ENCODE results near the gene FSD1.
"Not testable (repeated sequence)": the region's sequence is repeated elsewhere in the genome, so short reads cannot be mapped to it uniquely, and the experiment has no call there.

Gene FSD1

DNA sequence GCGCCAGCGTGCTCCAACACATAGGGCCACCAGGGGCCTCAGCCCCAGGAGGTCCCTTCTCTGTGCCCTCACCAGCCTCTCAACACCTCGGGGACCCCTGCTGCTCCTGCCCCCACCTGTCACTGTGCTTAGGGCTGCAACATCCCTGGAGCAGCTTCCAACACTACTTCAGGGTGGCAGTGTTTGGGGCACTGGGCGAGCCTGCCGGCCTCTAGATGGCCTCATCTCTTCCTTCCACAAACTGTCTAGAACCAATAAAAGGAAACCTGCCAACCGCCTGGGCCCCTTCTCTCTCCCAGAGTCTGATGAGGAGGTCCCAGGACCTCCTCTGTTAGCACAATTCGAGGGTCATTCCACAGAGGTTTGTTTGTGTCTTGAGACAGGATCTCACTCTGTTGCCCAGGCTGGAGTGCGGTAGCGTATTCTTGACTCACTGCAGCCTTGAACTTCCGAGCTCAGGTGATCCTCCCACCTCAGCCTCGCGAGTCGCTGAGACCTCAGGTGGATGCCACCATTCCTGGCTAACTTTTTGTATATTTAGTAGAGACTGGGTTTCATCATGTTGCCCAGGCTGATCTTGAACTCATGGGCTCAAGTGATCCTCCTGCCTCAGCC, 35.5 kb upstream of the FSD1 start:
- H3K4me3 ChIP-seq (ENCODE audit: low read depth, low read length, poor library complexity, severe bottlenecking) = no peak overlapping the region
- no peaks in the 10 kb centered on the region for H3K9me2 ChIP-seq (ENCODE audit: low read depth, low read length)
- H3F3A ChIP-seq (ENCODE audit: insufficient read depth, low read length) = no peaks in the 10 kb centered on the region
- no peaks in the 10 kb centered on the region for H3K27me3 ChIP-seq (ENCODE audit: insufficient read depth, low read length)
- H3K9me3 ChIP-seq (ENCODE audit: low read length) = no peaks in the 10 kb centered on the region
- H3K27ac ChIP-seq (ENCODE audit: low read depth, low read length, poor library complexity, severe bottlenecking) = no peak overlapping the region
- H3K36me3 ChIP-seq (ENCODE audit: insufficient read depth, low read length) = peaks cover 40% of the 10 kb centered on the region
- no peak overlapping the region for H3K9ac ChIP-seq (ENCODE audit: low read length)
- no peaks in the 10 kb centered on the region for H3K79me2 ChIP-seq (ENCODE audit: insufficient read depth, low read length)
- TF ChIP-seq, protein P1, sequence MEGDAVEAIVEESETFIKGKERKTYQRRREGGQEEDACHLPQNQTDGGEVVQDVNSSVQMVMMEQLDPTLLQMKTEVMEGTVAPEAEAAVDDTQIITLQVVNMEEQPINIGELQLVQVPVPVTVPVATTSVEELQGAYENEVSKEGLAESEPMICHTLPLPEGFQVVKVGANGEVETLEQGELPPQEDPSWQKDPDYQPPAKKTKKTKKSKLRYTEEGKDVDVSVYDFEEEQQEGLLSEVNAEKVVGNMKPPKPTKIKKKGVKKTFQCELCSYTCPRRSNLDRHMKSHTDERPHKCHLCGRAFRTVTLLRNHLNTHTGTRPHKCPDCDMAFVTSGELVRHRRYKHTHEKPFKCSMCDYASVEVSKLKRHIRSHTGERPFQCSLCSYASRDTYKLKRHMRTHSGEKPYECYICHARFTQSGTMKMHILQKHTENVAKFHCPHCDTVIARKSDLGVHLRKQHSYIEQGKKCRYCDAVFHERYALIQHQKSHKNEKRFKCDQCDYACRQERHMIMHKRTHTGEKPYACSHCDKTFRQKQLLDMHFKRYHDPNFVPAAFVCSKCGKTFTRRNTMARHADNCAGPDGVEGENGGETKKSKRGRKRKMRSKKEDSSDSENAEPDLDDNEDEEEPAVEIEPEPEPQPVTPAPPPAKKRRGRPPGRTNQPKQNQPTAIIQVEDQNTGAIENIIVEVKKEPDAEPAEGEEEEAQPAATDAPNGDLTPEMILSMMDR (IDR thresholded peaks at IDR 0.05; ENCODE audit: low read length) = no peak
- TF ChIP-seq EZH2 (IDR thresholded peaks at IDR 0.05; ENCODE audit: borderline replicate concordance, low read length) = no peak
- no peaks in the 10 kb centered on the region for H4K20me1 ChIP-seq (ENCODE audit: insufficient read depth, low read length)
- H3K4me1 ChIP-seq (ENCODE audit: insufficient read depth, low read length, severe bottlenecking) = no peaks in the 10 kb centered on the region
- no peak overlapping the region for H2AFZ ChIP-seq (ENCODE audit: low read length)
- no peak overlapping the region for H3K4me2 ChIP-seq (ENCODE audit: low read length)

DNA sequence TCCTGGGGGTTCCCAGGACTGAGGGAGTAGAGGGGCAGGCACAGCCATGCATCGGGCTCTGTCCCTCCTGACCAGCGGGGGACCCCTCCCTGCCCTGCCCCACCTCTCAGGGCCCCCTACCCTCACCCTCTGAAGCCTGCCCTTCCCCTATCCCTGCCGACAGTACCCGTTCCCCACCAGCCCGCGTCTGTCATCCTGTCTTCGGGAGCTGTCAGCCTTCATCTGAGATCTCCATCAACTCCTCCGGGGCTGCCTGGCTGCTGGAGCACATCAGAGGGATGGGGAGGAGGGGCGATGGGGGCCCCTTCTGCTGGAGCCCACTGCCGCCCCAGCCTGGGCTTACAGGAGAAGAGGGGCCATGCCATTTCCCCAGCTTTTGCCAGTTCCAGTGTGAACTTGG, 31.5 kb upstream of the FSD1 start:
- no peaks in the 10 kb centered on the region for H3K27me3 ChIP-seq (ENCODE audit: insufficient read depth, low read length)
- no peaks in the 10 kb centered on the region for H3K79me2 ChIP-seq (ENCODE audit: insufficient read depth, low read length)
- no peaks in the 10 kb centered on the region for H4K20me1 ChIP-seq (ENCODE audit: insufficient read depth, low read length)
- no peak overlapping the region for H2AFZ ChIP-seq (ENCODE audit: low read length)
- no peak overlapping the region for H3K27ac ChIP-seq (ENCODE audit: low read depth, low read length, poor library complexity, severe bottlenecking)
- H3K9me2 ChIP-seq (ENCODE audit: low read depth, low read length) = no peaks in the 10 kb centered on the region
- no peaks in the 10 kb centered on the region for H3K9me3 ChIP-seq (ENCODE audit: low read length)
- H3K9ac ChIP-seq (ENCODE audit: low read length) = no peak overlapping the region
- no peaks in the 10 kb centered on the region for H3K4me1 ChIP-seq (ENCODE audit: insufficient read depth, low read length, severe bottlenecking)
- H3F3A ChIP-seq (ENCODE audit: insufficient read depth, low read length) = no peaks in the 10 kb centered on the region
- H3K4me3 ChIP-seq (ENCODE audit: low read depth, low read length, poor library complexity, severe bottlenecking) = no peak overlapping the region
- no peak for TF ChIP-seq EZH2 (IDR thresholded peaks at IDR 0.05; ENCODE audit: borderline replicate concordance, low read length)
- TF ChIP-seq, protein P1 (IDR thresholded peaks at IDR 0.05; ENCODE audit: low read length) = no peak
- H3K36me3 ChIP-seq (ENCODE audit: insufficient read depth, low read length) = peaks cover 26% of the 10 kb centered on the region
- no peak overlapping the region for H3K4me2 ChIP-seq (ENCODE audit: low read length)

DNA sequence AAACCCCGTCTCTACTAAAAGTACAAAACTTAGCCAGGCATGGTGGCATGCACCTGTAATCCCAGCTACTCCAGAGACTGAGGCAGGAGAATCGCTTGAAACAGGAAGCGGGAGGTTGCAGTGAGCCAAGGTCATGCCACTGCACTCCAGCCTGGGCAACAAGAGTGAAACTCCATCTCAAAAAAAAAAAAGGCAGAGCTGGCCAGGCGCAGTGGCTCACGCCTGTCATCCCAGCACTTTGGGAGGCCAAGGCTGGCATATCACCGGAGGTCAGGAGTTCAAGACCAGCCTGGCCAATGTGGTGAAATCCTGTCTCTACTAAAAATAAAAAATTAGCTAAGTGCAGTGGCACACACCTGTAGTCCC, 30.1 kb upstream of the FSD1 start:
- not testable (repeated sequence) for H3K4me2 ChIP-seq (ENCODE audit: low read length); H3K9ac ChIP-seq (ENCODE audit: low read length); H3K79me2 ChIP-seq (ENCODE audit: insufficient read depth, low read length); H3K27ac ChIP-seq (ENCODE audit: low read depth, low read length, poor library complexity, severe bottlenecking); H2AFZ ChIP-seq (ENCODE audit: low read length); H3K4me1 ChIP-seq (ENCODE audit: insufficient read depth, low read length, severe bottlenecking); H3K27me3 ChIP-seq (ENCODE audit: insufficient read depth, low read length); H3K4me3 ChIP-seq (ENCODE audit: low read depth, low read length, poor library complexity, severe bottlenecking); H3K9me2 ChIP-seq (ENCODE audit: low read depth, low read length); H3K9me3 ChIP-seq (ENCODE audit: low read length); H4K20me1 ChIP-seq (ENCODE audit: insufficient read depth, low read length); H3F3A ChIP-seq (ENCODE audit: insufficient read depth, low read length)
- H3K36me3 ChIP-seq (ENCODE audit: insufficient read depth, low read length) = peaks cover 13% of the 10 kb centered on the region

DNA sequence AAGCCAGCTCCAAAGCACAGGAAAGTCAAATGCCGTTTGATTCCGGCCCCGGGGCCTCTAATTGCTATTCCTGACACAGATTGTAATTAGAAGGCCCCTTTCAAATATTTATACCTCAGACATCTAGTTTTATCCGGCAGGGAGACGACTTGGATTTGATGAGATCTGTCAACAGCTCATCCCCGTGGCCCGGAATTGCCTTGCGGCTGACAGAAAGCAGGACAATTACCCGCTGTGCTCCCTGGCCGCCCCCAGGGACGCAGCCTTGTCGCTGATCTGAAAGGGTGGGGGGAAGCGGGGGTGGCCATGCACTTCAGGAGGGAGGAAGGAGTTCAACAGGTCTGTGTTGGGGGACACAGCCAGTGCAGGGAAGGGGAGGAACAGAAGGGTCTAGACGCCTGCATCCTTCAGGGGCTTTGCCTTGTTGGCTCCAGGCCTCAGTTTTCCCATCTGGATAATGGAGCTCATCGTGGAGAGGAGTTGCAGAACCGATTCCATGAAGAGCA, 27.2 kb upstream of the FSD1 start:
- Histone ChIP-seq H3K9me3 (ENCODE audit: low read length) (no peaks in the 10 kb centered on the region), H3K27me3 (ENCODE audit: insufficient read depth, low read length) (no peaks in the 10 kb centered on the region), H3K9me2 (ENCODE audit: low read depth, low read length) (no peaks in the 10 kb centered on the region), H4K20me1 (ENCODE audit: insufficient read depth, low read length) (no peaks in the 10 kb centered on the region), H3F3A (ENCODE audit: insufficient read depth, low read length) (no peaks in the 10 kb centered on the region), H3K9ac (ENCODE audit: low read length) (no peak overlapping the region), H3K27ac (ENCODE audit: low read depth, low read length, poor library complexity, severe bottlenecking) (no peak overlapping the region), H3K79me2 (ENCODE audit: insufficient read depth, low read length) (no peaks in the 10 kb centered on the region), H3K4me2 (ENCODE audit: low read length) (no peak overlapping the region), H3K4me1 (ENCODE audit: insufficient read depth, low read length, severe bottlenecking) (no peaks in the 10 kb centered on the region), H2AFZ (ENCODE audit: low read length) (no peak overlapping the region), H3K4me3 (ENCODE audit: low read depth, low read length, poor library complexity, severe bottlenecking) (no peak overlapping the region), H3K36me3 (ENCODE audit: insufficient read depth, low read length) (no peaks in the 10 kb centered on the region)
- TF ChIP-seq, protein P1 (IDR thresholded peaks at IDR 0.05; ENCODE audit: low read length) = no peak
- no peak for TF ChIP-seq EZH2 (IDR thresholded peaks at IDR 0.05; ENCODE audit: borderline replicate concordance, low read length)

All from OCI-LY1 (cell line).